Stimulated activated CD4-positive, alpha-beta T cell treated with anti-CD3 and anti-CD28 coated beads, Interleukin-1b, Interleukin-23, amount 100 ng/mL, for 48 hours (primary cell): ENCODE data around the gene MYOCOS.

Experiments
- DNase-seq: peaks from one replicate; pipeline ENCODE4 v3.0.0-alpha.2; 2020

The MYOCOS gene

GRCh38 chr1:171663854-171664575, 42.0 kb downstream of the MYOCOS start:
- DNase-seq: no peak

DNA sequence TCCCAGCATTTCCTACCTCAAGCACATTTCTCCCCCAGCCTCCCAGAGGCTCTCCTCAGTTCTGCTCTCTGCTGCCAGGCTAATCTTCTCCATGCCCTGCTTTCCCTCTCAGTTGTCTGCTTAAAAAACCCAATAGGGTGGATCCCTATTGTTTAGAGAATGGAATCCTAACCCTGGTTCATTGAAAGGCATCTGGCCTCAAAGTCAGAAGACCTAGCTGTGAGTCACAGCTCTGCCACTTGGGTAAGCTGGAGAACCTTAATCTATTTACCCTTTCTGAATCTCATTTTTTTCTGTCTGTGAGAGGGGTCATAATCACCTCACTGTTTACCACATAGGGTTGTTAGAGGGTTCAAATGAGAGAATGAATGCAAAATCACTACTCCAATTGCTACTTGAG, 42.9 kb downstream of the MYOCOS start:
- DNase-seq: no peak

- no peak for DNase-seq
Observed at GRCh38 chr1:171666114-171666769, 44.2 kb downstream of the MYOCOS start.

- DNase-seq: no peak
Observed at GRCh38 chr1:171668372-171668771, 46.3 kb downstream of the MYOCOS start.

DNA sequence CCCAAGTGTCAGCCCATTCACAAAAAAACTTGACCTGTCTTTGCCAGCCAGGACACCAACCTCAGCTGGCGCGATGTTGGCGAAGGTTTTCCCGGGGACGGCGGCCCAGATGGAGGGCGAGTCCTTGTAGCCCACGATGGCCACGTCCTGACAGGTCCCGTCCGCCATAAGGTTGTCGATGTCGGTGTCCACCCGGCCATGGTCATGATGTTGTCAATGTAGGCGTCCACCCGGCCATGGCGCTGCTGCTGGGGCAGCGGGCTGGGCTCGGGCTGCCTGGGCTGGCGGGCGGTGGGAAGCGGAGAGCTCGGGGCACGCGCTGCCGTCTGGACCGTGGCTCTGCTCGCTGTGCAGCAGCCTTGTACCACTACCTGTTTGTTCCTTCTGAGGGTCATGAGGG, 48.7 kb downstream of the MYOCOS start:
- DNase-seq: no peak

DNA sequence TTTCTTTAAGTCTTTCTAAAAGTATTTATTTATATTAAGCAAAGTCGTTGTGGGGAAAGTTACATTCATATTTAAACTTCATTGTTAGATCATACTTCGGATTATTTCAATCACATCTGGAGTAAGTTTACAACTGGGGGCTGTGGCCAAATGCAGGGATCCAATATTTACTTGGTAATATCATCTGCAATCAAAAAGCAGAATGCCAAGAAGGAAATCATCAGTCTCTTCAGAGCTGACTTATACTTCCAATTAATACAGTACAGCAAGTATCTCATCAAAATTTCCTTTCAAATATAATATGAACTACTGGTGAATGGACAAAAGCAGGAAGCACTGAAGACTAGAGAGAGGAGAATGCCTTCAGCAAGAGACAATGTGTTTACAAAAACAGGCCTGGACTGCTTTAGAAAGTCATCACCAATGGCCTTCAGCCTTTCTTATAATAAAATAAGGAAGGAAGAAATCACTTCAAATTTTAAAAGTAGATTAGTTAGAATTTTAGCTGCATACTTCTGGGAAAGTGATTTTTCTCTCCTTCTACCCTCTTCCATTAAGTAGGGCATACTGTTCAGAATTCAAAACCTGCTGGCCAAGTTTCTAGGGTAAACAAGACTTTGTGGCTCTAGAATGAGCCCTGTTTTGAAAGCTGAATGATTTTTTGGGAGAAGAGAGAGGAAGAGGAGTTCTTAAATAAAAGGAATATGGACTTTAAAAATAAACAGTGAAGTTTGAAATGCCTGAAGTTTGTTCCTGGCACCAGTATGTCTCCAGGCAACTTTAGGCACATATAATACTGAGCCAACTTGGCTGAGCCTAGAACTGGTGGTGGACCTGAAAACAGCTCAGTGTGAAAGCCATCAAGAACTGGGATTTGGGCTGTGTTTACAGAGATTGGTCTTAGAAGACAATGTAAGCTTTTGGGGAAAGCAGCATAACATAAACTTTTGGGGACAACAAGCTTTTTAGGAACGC, 52.7 kb downstream of the MYOCOS start:
- no peak for DNase-seq
